GM13976 (cell line): Measurements from ENCODE around the gene BBS4.
"Not testable (repeated sequence)": the region's sequence is repeated elsewhere in the genome, so short reads cannot be mapped to it uniquely, and the experiment has no call there.

ENCODE experiments used
- DNase-seq: peaks from one replicate; pipeline ENCODE4 v3.0.0; 2012; ENCODE audit warnings: low spot score
- in situ Hi-C: fragments of 300-500 bp; cut with MboI; formaldehyde crosslinking; loops from one replicate; pipeline ENCODE4 v1.12.0; 2022; ENCODE audit warnings: low sequenced_read_pairs, mixed read lengths, inconsistent platforms; ENCODE audit not compliant: unreplicated experiment
- TF ChIP-seq, protein P1 (sequence below): IDR thresholded peaks from 2 replicates; pipeline ENCODE4 v1.5.1; 2012; ENCODE audit warnings: borderline replicate concordance, mild to moderate bottlenecking; ENCODE audit not compliant: insufficient read depth; ENCODE audit errors: extremely low read depth, missing control alignments, control extremely low read depth

The BBS4 gene

DNA sequence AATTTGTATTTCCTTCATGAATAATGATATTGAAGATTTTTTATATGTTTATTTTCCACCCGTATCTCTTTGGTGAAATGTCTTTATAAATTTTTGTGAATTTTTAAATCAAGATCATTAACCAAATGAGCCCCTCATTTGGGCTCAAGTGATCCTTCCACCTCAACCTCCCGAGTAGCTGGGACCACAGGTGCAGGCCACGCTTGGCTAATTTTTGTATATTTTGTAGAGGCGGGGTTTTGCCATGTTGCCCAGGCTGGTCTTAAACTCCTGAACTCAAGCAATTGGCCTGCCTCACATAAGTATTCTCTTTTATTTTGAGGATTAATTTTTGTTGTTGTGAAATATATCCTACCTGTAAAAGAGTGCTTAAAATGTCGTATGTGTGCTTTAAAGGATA is 4.9 kb downstream of the BBS4 start:
- TF ChIP-seq, protein P1, sequence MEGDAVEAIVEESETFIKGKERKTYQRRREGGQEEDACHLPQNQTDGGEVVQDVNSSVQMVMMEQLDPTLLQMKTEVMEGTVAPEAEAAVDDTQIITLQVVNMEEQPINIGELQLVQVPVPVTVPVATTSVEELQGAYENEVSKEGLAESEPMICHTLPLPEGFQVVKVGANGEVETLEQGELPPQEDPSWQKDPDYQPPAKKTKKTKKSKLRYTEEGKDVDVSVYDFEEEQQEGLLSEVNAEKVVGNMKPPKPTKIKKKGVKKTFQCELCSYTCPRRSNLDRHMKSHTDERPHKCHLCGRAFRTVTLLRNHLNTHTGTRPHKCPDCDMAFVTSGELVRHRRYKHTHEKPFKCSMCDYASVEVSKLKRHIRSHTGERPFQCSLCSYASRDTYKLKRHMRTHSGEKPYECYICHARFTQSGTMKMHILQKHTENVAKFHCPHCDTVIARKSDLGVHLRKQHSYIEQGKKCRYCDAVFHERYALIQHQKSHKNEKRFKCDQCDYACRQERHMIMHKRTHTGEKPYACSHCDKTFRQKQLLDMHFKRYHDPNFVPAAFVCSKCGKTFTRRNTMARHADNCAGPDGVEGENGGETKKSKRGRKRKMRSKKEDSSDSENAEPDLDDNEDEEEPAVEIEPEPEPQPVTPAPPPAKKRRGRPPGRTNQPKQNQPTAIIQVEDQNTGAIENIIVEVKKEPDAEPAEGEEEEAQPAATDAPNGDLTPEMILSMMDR = no peak
- in situ Hi-C loops = no loop called here

DNA sequence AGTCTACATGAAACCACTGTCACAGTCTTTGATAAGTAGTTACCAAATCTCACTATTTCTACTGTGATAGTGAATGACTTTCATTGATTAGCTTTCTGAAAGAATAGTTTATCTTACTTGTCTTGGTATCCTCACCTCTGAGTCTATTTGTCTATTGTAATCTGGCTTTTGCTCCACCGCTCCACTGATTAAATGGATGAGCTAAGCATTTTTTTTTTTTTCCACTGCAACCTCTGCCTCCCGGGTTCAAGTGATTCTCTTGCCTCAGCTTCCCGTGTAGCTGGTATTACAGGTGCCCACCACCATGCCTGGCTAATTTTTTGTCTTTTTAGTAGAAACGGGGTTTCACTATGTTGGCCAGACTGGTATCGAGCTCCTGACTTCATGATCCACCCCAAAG is 12.9 kb downstream of the BBS4 start:
- TF ChIP-seq, protein P1 = no peak
- in situ Hi-C loops = no loop called here
- DNase-seq = no peak

More for the DNA sequence above, 4.9 kb downstream of the BBS4 start:
- DNase-seq = no peak

DNA sequence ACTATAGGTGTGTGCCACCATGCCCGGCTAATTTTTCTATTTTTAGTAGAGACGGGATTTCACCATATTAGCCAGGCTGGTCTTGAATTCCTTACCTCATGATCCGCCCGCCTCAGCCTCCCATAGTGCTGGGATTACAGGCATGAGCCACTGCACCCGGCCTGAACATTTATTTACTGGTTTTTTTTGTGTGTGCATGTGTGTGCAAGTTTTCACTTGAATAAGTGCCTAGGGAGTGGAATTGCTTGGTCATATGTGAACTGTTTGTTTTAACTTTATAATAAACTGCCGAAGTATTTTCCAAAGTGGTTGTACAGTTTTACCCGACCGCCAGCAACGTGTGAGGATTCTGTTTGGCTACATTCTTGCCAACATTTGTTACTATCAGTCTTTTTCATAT is 14.1 kb downstream of the BBS4 start:
- DNase-seq = no peak
- TF ChIP-seq, protein P1 = no peak
- in situ Hi-C loops = loop anchor here (25.0 kb wide), 1 partner anchor 387 kb away; no protein-coding TSS in a partner anchor

DNA sequence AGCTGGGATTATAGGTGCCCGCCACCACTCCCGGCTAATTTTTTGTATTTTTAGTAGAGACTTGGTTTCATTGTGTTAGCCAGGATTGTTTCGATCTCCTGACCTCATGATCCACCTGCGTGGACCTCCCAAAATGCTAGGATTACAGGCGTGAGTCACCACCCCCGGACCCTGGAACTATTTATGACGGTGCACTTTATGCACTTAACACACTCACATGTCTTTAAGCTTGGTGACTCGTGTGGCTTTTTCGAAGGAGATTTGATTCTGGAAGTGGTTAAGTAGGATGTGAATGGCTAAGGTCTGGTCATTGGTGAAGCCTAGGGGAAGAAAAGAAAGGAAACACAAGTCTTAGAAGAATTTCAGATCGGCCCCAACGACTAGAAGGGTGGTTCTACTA is 20.3 kb downstream of the BBS4 start:
- TF ChIP-seq, protein P1 = no peak
- no peak for DNase-seq
- in situ Hi-C loops = loop anchor here (25.0 kb wide), 1 partner anchor 381 kb away; no protein-coding TSS in a partner anchor

DNA sequence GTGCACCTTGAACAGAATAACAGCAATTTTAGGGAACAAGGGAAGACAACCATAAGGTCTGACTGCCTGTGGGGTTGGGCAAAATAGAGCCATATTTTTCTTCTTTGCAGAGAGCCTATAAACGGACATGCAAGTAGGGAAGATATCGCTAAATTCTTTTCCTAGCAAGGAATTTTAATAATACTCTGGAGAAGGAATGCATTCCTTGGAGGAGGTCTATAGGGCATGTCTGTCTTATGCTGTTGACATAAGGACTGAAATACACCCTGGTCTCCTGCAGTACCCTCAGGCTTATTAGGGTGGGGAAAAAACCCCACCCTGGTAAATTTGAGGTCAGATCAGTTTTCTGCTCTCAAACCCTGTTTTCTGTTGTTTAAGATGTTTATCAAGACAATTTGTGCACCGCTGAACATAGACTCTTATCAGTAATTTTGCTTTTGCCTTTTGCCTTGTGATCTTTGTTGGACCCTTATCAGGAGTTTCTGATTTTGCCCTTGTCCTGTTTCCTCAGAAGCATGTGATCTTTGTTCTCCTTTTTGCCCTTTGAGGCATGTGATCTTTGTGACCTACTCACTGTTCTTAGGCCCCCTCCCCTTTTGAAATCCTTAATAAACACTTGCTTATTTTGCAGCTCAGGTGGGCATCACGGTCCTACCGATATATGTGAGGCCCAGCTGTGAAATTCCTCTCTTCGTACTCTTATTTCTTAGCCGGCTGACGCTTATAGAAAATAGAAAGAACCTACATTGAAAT is 22.7 kb downstream of the BBS4 start:
- not testable (repeated sequence) for DNase-seq

DNA sequence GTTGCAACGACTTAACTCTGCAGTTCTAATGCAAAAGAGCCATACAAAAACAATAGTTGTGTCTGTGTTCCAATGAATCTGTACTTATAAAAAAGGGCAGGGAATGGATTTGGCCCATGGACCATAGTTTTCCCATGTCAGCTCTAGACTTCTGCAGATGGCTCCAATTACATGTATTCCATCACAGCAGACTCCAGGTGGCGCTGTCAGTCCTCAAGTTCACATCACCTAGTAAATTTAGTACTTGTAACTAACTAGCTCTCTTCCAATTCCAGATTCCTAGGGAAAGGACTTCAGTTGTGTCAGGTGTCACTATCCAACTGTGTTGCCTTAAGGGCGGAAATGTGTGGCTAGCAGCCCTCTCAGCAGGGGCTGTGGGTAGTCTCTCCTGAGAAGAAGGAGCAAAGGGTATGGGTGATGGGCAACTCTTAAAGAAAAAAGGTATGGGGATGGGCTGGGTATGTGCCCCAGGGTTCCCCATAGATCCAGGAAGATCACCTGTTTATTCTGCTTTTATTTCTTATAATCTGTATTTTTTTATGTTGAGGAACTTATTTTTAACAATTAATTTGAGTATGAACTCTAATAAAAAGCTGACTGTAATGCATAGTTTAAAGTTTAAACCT is 36.2 kb downstream of the BBS4 start:
- in situ Hi-C loops = loop anchor here (25.0 kb wide), 1 partner anchor 365 kb away; no protein-coding TSS in a partner anchor

More for the DNA sequence above, 22.7 kb downstream of the BBS4 start:
- in situ Hi-C loops = loop anchor here (25.0 kb wide), 1 partner anchor 379 kb away; no protein-coding TSS in a partner anchor

DNA sequence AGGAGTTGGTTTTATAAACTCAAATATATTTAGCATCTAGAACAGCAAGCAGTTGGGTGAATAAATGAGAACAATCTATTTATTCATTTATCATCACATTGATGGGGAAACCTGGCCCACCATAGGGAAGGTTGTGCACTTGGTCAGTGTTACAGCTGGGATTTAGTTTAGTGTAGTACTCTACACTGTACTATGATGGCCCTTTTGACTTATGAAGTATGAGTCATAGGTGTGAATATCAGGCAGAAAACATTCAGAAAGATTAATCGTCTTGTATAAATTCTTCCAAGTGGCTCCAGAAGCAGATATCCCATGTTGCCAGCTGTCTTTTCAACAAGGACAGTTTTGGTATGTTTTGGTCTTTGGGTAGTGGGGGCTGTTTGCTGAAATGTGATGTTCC is 38.0 kb downstream of the BBS4 start:
- DNase-seq = no peak
- in situ Hi-C loops = loop anchor here (25.0 kb wide), 1 partner anchor 363 kb away; no protein-coding TSS in a partner anchor

More for the DNA sequence above, 36.2 kb downstream of the BBS4 start:
- peak; percentile 47 for DNase-seq
- TF ChIP-seq, protein P1 = peak; percentile 84

More for the DNA sequence above, 38.0 kb downstream of the BBS4 start:
- TF ChIP-seq, protein P1 = no peak
